Activated naive CD4-positive, alpha-beta T cell treated with anti-CD3 and anti-CD28 coated beads, Interleukin-2, amount 50 U/mL, for 16 hours (primary cell): ENCODE data around the gene NKX2-2.

ENCODE experiments used
- DNase-seq: peaks from one replicate; pipeline ENCODE4 v3.0.0-alpha.2; 2020

NKX2-2 gene

GRCh38 chr20:21521596-21522480 lies 8.0 kb upstream of the NKX2-2 start:
- no peak for DNase-seq

GRCh38 chr20:21520702-21521595 lies 7.1 kb upstream of the NKX2-2 start:
- no peak for DNase-seq

- no peak for DNase-seq
Observed at GRCh38 chr20:21519136-21519584, 5.3 kb upstream of the NKX2-2 start.

- no peak for DNase-seq
Observed at GRCh38 chr20:21518292-21518991, 4.6 kb upstream of the NKX2-2 start.

GRCh38 chr20:21517566-21518277 lies 3.9 kb upstream of the NKX2-2 start:
- no peak for DNase-seq

- DNase-seq: no peak
Observed at GRCh38 chr20:21516861-21517565, 3.1 kb upstream of the NKX2-2 start.

GRCh38 chr20:21516180-21516567 lies 2.3 kb upstream of the NKX2-2 start:
- DNase-seq: no peak

GRCh38 chr20:21515300-21516179 lies 1.7 kb upstream of the NKX2-2 start:
- DNase-seq: no peak

- no peak for DNase-seq
Observed at GRCh38 chr20:21514553-21515251, 838 bp upstream of the NKX2-2 start.

- no peak for DNase-seq
Observed at GRCh38 chr20:21513181-21513663, 642 bp downstream of the NKX2-2 start.

- DNase-seq: no peak
Observed at GRCh38 chr20:21512634-21513180, 1.2 kb downstream of the NKX2-2 start.

GRCh38 chr20:21511850-21512633 lies 1.8 kb downstream of the NKX2-2 start:
- DNase-seq: no peak

GRCh38 chr20:21511485-21511849 lies 2.4 kb downstream of the NKX2-2 start:
- DNase-seq: no peak

GRCh38 chr20:21510414-21511384 lies 3.2 kb downstream of the NKX2-2 start:
- no peak for DNase-seq

- DNase-seq: no peak
Observed at GRCh38 chr20:21509597-21510371, 4.1 kb downstream of the NKX2-2 start.

GRCh38 chr20:21509079-21509596 lies 4.7 kb downstream of the NKX2-2 start:
- DNase-seq: no peak
